Kidney epithelial cell (primary cell): ENCODE measurements around the gene CLTA. TPM values are rescaled to one million over a fixed set of nuclear protein-coding genes. Genes with fewer than 3 reads are reported as not detected.
"Not testable (repeated sequence)": the region's sequence is repeated elsewhere in the genome, so short reads cannot be mapped to it uniquely, and the experiment has no call there.

Experiments
- DNase-seq: peaks from one replicate; pipeline ENCODE4 v3.0.0-alpha.2; 2010; ENCODE audit warnings: low read depth
- H3K27me3 ChIP-seq: 2 replicates; pipeline ENCODE4 v1.6.0; 2011; ENCODE audit warnings: low read length; ENCODE audit not compliant: control insufficient read depth, insufficient read depth
- H3K36me3 ChIP-seq: 2 replicates; pipeline ENCODE4 v1.5.1; 2011; ENCODE audit warnings: low read length; ENCODE audit not compliant: control insufficient read depth, insufficient read depth
- H3K4me3 ChIP-seq: 2 replicates; pipeline ENCODE4 v1.5.1; 2011; ENCODE audit warnings: low read depth, mild to moderate bottlenecking, control low read depth, low read length
- CTCF ChIP-seq: IDR thresholded peaks from 2 replicates; pipeline ENCODE4 v1.5.1; 2011; ENCODE audit warnings: mild to moderate bottlenecking, moderate library complexity, low read length, control low read depth, inconsistent platforms; ENCODE audit not compliant: insufficient read depth, poor library complexity, severe bottlenecking
- total RNA-seq: library from RNA; depleted of rRNA; stranded (reverse); fragments of >200 nt; gene quantifications from 2 replicates; pipeline ENCODE4 v1.2.3, GENCODE V29; 2015

Gene CLTA
- total RNA-seq, 1 donor from 2014 or later: 576 TPM

GRCh38 chr9:36154331-36154952 lies 36.3 kb upstream of the CLTA start:
- TF ChIP-seq CTCF: no peak

GRCh38 chr9:36156116-36156515 lies 34.6 kb upstream of the CLTA start:
- no peak for TF ChIP-seq CTCF
- H3K4me3 ChIP-seq: no peak overlapping the region
- H3K27me3 ChIP-seq: no peaks in the 10 kb centered on the region
- DNase-seq: no peak
- H3K36me3 ChIP-seq: no peaks in the 10 kb centered on the region

More at GRCh38 chr9:36154331-36154952, 36.3 kb upstream of the CLTA start:
- H3K27me3 ChIP-seq: no peaks in the 10 kb centered on the region
- no peak overlapping the region for H3K4me3 ChIP-seq
- no peak for DNase-seq
- H3K36me3 ChIP-seq: no peaks in the 10 kb centered on the region

- no peaks in the 10 kb centered on the region for H3K27me3 ChIP-seq
- no peak for DNase-seq
- no peak for TF ChIP-seq CTCF
- H3K4me3 ChIP-seq: no peak overlapping the region
- no peaks in the 10 kb centered on the region for H3K36me3 ChIP-seq
Measured at GRCh38 chr9:36158122-36158521, 32.6 kb upstream of the CLTA start.

- no peak for DNase-seq
- Histone ChIP-seq H3K4me3 (no peak overlapping the region), H3K27me3 (no peaks in the 10 kb centered on the region), H3K36me3 (no peaks in the 10 kb centered on the region)
- no peak for TF ChIP-seq CTCF
Measured at GRCh38 chr9:36158917-36159316, 31.8 kb upstream of the CLTA start.

GRCh38 chr9:36159509-36159908 lies 31.2 kb upstream of the CLTA start:
- not testable (repeated sequence) for H3K27me3 ChIP-seq, H3K4me3 ChIP-seq, H3K36me3 ChIP-seq, DNase-seq

- H3K27me3 ChIP-seq, H3K4me3 ChIP-seq, H3K36me3 ChIP-seq, DNase-seq: not testable (repeated sequence)
Measured at GRCh38 chr9:36160126-36160525, 30.6 kb upstream of the CLTA start.

GRCh38 chr9:36161187-36161586 lies 29.5 kb upstream of the CLTA start:
- H3K27me3 ChIP-seq: no peaks in the 10 kb centered on the region
- no peaks in the 10 kb centered on the region for H3K36me3 ChIP-seq
- DNase-seq: no peak
- TF ChIP-seq CTCF: no peak
- no peak overlapping the region for H3K4me3 ChIP-seq
